Measurements from ENCODE around the gene PPFIA1.
"Not testable (repeated sequence)": the region's sequence is repeated elsewhere in the genome, so short reads cannot be mapped to it uniquely, and the experiment has no call there.

PPFIA1 gene

GRCh38 chr11:70331320-70331843 lies 60.9 kb downstream of the PPFIA1 start:
- not testable (repeated sequence) for H2AFZ ChIP-seq (ENCODE audit: low read depth, low read length); H3K27ac ChIP-seq (ENCODE audit: low read length, poor library complexity, severe bottlenecking)
- 90% methylated on average over 5 of the region's 5 CpGs for WGBS

GRCh38 chr11:70331901-70332300 lies 61.4 kb downstream of the PPFIA1 start:
- no peak overlapping the region for H3K14ac ChIP-seq (ENCODE audit: low read length in 2 of 2)
- no peak overlapping the region for H2AFZ ChIP-seq (ENCODE audit: low read depth, low read length)
- no peak overlapping the region for H2AK5ac ChIP-seq (ENCODE audit: low read length, severe bottlenecking)
- H3K27ac ChIP-seq (ENCODE audit: low read length, poor library complexity, severe bottlenecking): no peak overlapping the region
- no peaks in the 10 kb centered on the region for H3K27me3 ChIP-seq (ENCODE audit: control insufficient read depth in 1 of 2, insufficient read depth in 1 of 2, low read length in 2 of 2)
- no peak overlapping the region for H3K4me2 ChIP-seq (ENCODE audit: low read length, poor library complexity, severe bottlenecking)
- H4K91ac ChIP-seq (ENCODE audit: low read length): no peak overlapping the region
- H2BK5ac ChIP-seq (ENCODE audit: low read depth, low read length, poor library complexity, severe bottlenecking): no peak overlapping the region
- H2BK15ac ChIP-seq (ENCODE audit: low read depth, poor library complexity, severe bottlenecking): no peak overlapping the region
- H3K4me1 ChIP-seq (ENCODE audit: control insufficient read depth, insufficient read depth, low read depth, low read length): peaks cover 7% of the 10 kb centered on the region
- no peak overlapping the region for H2BK120ac ChIP-seq (ENCODE audit: low read depth, low read length)
- peaks cover 51 to 92% of the 10 kb centered on the region in 2 experiments for H3K36me3 ChIP-seq (ENCODE audit: control insufficient read depth in 1 of 2, insufficient read depth in 2 of 2, low read depth in 1 of 2, low read length in 2 of 2)
- 95% methylated on average over 10 of the region's 10 CpGs for WGBS
- no peak overlapping the region for H3K9ac ChIP-seq (ENCODE audit: low read length)
- peaks cover 34% of the 10 kb centered on the region for H3K79me1 ChIP-seq (replicated peaks; ENCODE audit: low read length, poor library complexity, severe bottlenecking)
- no peak overlapping the region for H3K4ac ChIP-seq (ENCODE audit: low read depth in 1 of 2, low read length in 2 of 2)
- DNase-seq: no peak
- H2BK12ac ChIP-seq (ENCODE audit: low read length in 2 of 2): no peak overlapping the region
- H3K4me3 ChIP-seq (ENCODE audit: insufficient read depth in 1 of 2, low read depth in 1 of 2, low read length in 2 of 2): no peak overlapping the region
- no peak overlapping the region for H3K23ac ChIP-seq (ENCODE audit: low read length in 2 of 2)
- no peak overlapping the region for H3K18ac ChIP-seq (ENCODE audit: low read depth in 1 of 2, low read length in 2 of 2)
- no peak overlapping the region for H4K8ac ChIP-seq (ENCODE audit: low read length)
- H3K9me3 ChIP-seq (ENCODE audit: control insufficient read depth, low read length): no peaks in the 10 kb centered on the region

More at GRCh38 chr11:70331320-70331843, 60.9 kb downstream of the PPFIA1 start:
- Histone ChIP-seq H3K36me3 (ENCODE audit: control insufficient read depth in 1 of 2, insufficient read depth in 2 of 2, low read depth in 1 of 2, low read length in 2 of 2) (peaks cover 47 to 88% of the 10 kb centered on the region in 2 experiments), H3K79me1 (replicated peaks; ENCODE audit: low read length, poor library complexity, severe bottlenecking) (peaks cover 33% of the 10 kb centered on the region)
- not testable (repeated sequence) for H3K4me1 ChIP-seq (ENCODE audit: control insufficient read depth, insufficient read depth, low read depth, low read length); H3K9me3 ChIP-seq (ENCODE audit: control insufficient read depth, low read length); H4K91ac ChIP-seq (ENCODE audit: low read length); H3K4me3 ChIP-seq (ENCODE audit: insufficient read depth in 1 of 2, low read depth in 1 of 2, low read length in 2 of 2); H3K18ac ChIP-seq (ENCODE audit: low read depth in 1 of 2, low read length in 2 of 2); H3K4ac ChIP-seq (ENCODE audit: low read depth in 1 of 2, low read length in 2 of 2); H3K23ac ChIP-seq (ENCODE audit: low read length in 2 of 2); H2BK12ac ChIP-seq (ENCODE audit: low read length in 2 of 2); DNase-seq; H2BK15ac ChIP-seq (ENCODE audit: low read depth, poor library complexity, severe bottlenecking); H2BK5ac ChIP-seq (ENCODE audit: low read depth, low read length, poor library complexity, severe bottlenecking); H3K4me2 ChIP-seq (ENCODE audit: low read length, poor library complexity, severe bottlenecking); H2AK5ac ChIP-seq (ENCODE audit: low read length, severe bottlenecking); H3K27me3 ChIP-seq (ENCODE audit: control insufficient read depth in 1 of 2, insufficient read depth in 1 of 2, low read length in 2 of 2); H2BK120ac ChIP-seq (ENCODE audit: low read depth, low read length); H4K8ac ChIP-seq (ENCODE audit: low read length); H3K14ac ChIP-seq (ENCODE audit: low read length in 2 of 2); H3K9ac ChIP-seq (ENCODE audit: low read length)

- Histone ChIP-seq H3K79me1 (replicated peaks; ENCODE audit: low read length, poor library complexity, severe bottlenecking) (peaks cover 30% of the 10 kb centered on the region), H4K8ac (ENCODE audit: low read length) (no peak overlapping the region), H3K18ac (ENCODE audit: low read depth in 1 of 2, low read length in 2 of 2) (no peak overlapping the region), H3K14ac (ENCODE audit: low read length in 2 of 2) (no peak overlapping the region), H3K36me3 (ENCODE audit: control insufficient read depth in 1 of 2, insufficient read depth in 2 of 2, low read depth in 1 of 2, low read length in 2 of 2) (peaks cover 51 to 95% of the 10 kb centered on the region in 2 experiments), H2BK15ac (ENCODE audit: low read depth, poor library complexity, severe bottlenecking) (no peak overlapping the region), H2AK5ac (ENCODE audit: low read length, severe bottlenecking) (no peak overlapping the region), H4K91ac (ENCODE audit: low read length) (no peak overlapping the region), H3K4me1 (ENCODE audit: control insufficient read depth, insufficient read depth, low read depth, low read length) (peaks cover 7% of the 10 kb centered on the region), H2BK120ac (ENCODE audit: low read depth, low read length) (no peak overlapping the region), H3K9ac (ENCODE audit: low read length) (no peak overlapping the region), H3K4me2 (ENCODE audit: low read length, poor library complexity, severe bottlenecking) (no peak overlapping the region), H2AFZ (ENCODE audit: low read depth, low read length) (no peak overlapping the region), H3K27ac (ENCODE audit: low read length, poor library complexity, severe bottlenecking) (no peak overlapping the region), H3K4ac (ENCODE audit: low read depth in 1 of 2, low read length in 2 of 2) (no peak overlapping the region), H2BK5ac (ENCODE audit: low read depth, low read length, poor library complexity, severe bottlenecking) (no peak overlapping the region), H3K23ac (ENCODE audit: low read length in 2 of 2) (no peak overlapping the region), H3K27me3 (ENCODE audit: control insufficient read depth in 1 of 2, insufficient read depth in 1 of 2, low read length in 2 of 2) (no peaks in the 10 kb centered on the region), H3K9me3 (ENCODE audit: control insufficient read depth, low read length) (no peaks in the 10 kb centered on the region), H3K4me3 (ENCODE audit: insufficient read depth in 1 of 2, low read depth in 1 of 2, low read length in 2 of 2) (no peak overlapping the region), H2BK12ac (ENCODE audit: low read length in 2 of 2) (no peak overlapping the region)
- no peak for DNase-seq
- 97% methylated on average over 7 of the region's 7 CpGs for WGBS
Measured at GRCh38 chr11:70332567-70332966, 62.1 kb downstream of the PPFIA1 start.

GRCh38 chr11:70333261-70333660 lies 62.8 kb downstream of the PPFIA1 start:
- no peak overlapping the region for H3K18ac ChIP-seq (ENCODE audit: low read depth in 1 of 2, low read length in 2 of 2)
- H2BK12ac ChIP-seq (ENCODE audit: low read length in 2 of 2): no peak overlapping the region
- H2BK120ac ChIP-seq (ENCODE audit: low read depth, low read length): no peak overlapping the region
- 85% methylated on average over 13 of the region's 13 CpGs for WGBS
- peak; percentile 4 for DNase-seq
- peaks cover 27% of the 10 kb centered on the region for H3K79me1 ChIP-seq (replicated peaks; ENCODE audit: low read length, poor library complexity, severe bottlenecking)
- H3K9me3 ChIP-seq (ENCODE audit: control insufficient read depth, low read length): no peaks in the 10 kb centered on the region
- no peak overlapping the region for H3K9ac ChIP-seq (ENCODE audit: low read length)
- no peaks in the 10 kb centered on the region for H3K27me3 ChIP-seq (ENCODE audit: control insufficient read depth in 1 of 2, insufficient read depth in 1 of 2, low read length in 2 of 2)
- H3K27ac ChIP-seq (ENCODE audit: low read length, poor library complexity, severe bottlenecking): no peak overlapping the region
- H3K14ac ChIP-seq (ENCODE audit: low read length in 2 of 2): no peak overlapping the region
- H3K4ac ChIP-seq (ENCODE audit: low read depth in 1 of 2, low read length in 2 of 2): no peak overlapping the region
- no peak overlapping the region for H3K23ac ChIP-seq (ENCODE audit: low read length in 2 of 2)
- H2BK5ac ChIP-seq (ENCODE audit: low read depth, low read length, poor library complexity, severe bottlenecking): no peak overlapping the region
- H2AK5ac ChIP-seq (ENCODE audit: low read length, severe bottlenecking): no peak overlapping the region
- no peak overlapping the region for H2AFZ ChIP-seq (ENCODE audit: low read depth, low read length)
- H3K4me2 ChIP-seq (ENCODE audit: low read length, poor library complexity, severe bottlenecking): no peak overlapping the region
- peaks cover 51 to 95% of the 10 kb centered on the region in 2 experiments for H3K36me3 ChIP-seq (ENCODE audit: control insufficient read depth in 1 of 2, insufficient read depth in 2 of 2, low read depth in 1 of 2, low read length in 2 of 2)
- peaks cover 7% of the 10 kb centered on the region for H3K4me1 ChIP-seq (ENCODE audit: control insufficient read depth, insufficient read depth, low read depth, low read length)
- H3K4me3 ChIP-seq (ENCODE audit: insufficient read depth in 1 of 2, low read depth in 1 of 2, low read length in 2 of 2): no peak overlapping the region
- H2BK15ac ChIP-seq (ENCODE audit: low read depth, poor library complexity, severe bottlenecking): no peak overlapping the region
- H4K8ac ChIP-seq (ENCODE audit: low read length): no peak overlapping the region
- H4K91ac ChIP-seq (ENCODE audit: low read length): no peak overlapping the region

Data from mesenchymal stem cell (in vitro differentiated cells and primary cell).